Measurements from ENCODE around the gene MYL3. TPM values are rescaled to one million over a fixed set of nuclear protein-coding genes. Genes with fewer than 3 reads are reported as not detected.

MYL3 gene
- total and polyA plus RNA-seq, 2 of the 4 experiments (the other 2 are of a cell fraction): 0.09 TPM; not detected in 1

DNA sequence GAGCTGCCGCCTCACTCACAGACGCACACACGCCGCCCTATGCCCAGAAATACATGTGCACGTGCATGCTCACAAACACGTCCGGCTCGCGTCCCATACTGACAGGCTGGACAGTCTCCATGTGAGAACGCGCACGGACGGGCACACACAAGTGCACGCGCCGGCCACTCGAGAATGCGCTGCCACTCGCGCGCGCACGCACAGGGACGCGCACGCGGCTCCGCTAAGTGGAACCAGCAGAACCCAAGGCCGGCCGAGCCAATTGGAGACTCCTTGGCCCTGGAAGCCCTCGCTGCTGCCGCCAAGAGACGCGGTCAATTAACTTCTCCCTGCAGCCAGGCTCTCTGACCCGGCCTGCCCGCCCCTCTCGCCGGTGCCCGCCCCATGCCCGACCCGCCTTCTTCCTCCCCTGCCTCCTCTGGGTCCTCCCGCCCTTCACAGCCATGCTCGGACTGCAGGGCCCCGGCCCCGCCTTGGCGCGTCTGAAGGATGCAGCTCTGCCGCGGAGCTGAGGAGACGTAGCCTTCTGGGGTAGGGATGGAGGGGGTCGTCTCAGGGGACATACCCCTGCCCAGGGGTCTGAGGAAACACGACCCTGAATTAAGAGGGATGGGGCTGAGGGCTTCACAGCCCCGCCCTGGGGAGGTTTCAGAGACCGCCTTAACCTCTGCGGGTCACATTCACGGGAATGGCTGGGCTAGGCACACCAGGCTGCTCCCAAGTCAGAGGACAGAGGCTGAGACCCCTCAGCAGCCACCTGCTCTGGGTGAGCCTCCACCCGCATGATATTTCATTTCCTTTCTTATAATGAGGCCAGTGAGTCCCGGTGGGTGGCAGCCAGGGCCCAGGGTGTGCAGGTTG, 29.3 kb upstream of the MYL3 start:
- Histone ChIP-seq H3K9me1 (ENCODE audit: insufficient read depth, low read length) (0 out of 2 replicates have a peak, but pooled peaks cover 3% of the 10 kb centered on the region), H3K23ac (ENCODE audit: low read depth, low read length) (no peak overlapping the region), H4K5ac (ENCODE audit: low read depth, low read length) (no peak overlapping the region), H3K4me2 (ENCODE audit: low read depth, low read length) (peak overlapping the region; percentile 65), H4K8ac (ENCODE audit: low read depth in 2 of 2, low read length in 2 of 2) (no peak overlapping the region), H2BK15ac (ENCODE audit: low read depth, low read length) (no peak overlapping the region), H4K20me1 (ENCODE audit: insufficient read depth, low read length) (peaks cover 4% of the 10 kb centered on the region), H2BK5ac (ENCODE audit: low read depth, low read length, poor library complexity, severe bottlenecking) (no peak overlapping the region), H3K27ac (ENCODE audit: insufficient read depth, low read length) (no peak overlapping the region), H3K56ac (ENCODE audit: extremely low read depth, insufficient read depth, low read length) (no peak overlapping the region), H3K9ac (ENCODE audit: low read depth, low read length) (no peak overlapping the region), H3K4me3 (ENCODE audit: insufficient read depth, low read depth, low read length) (peak overlapping the region; percentile 36), H3K79me1 (ENCODE audit: low read depth in 1 of 2, low read length in 2 of 2) (no peaks in the 10 kb centered on the region), H2BK20ac (ENCODE audit: low read depth, low read length) (no peak overlapping the region), H3K18ac (ENCODE audit: low read depth, low read length) (no peak overlapping the region), H2BK120ac (ENCODE audit: low read depth, low read length) (no peak overlapping the region), H3K27me3 (ENCODE audit: control insufficient read depth, insufficient read depth, low read length) (peaks cover 52% of the 10 kb centered on the region), H3K14ac (replicated peaks; ENCODE audit: low read depth, low read length) (no peak overlapping the region), H3K4ac (ENCODE audit: low read depth, low read length) (no peak overlapping the region), H4K91ac (ENCODE audit: insufficient read depth, low read depth, low read length) (no peak overlapping the region), H3K4me1 (ENCODE audit: control insufficient read depth, insufficient read depth, low read length) (no peaks in the 10 kb centered on the region; the same call in 1 of the 2 replicates), H2AK9ac (replicated peaks; ENCODE audit: low read depth, low read length, poor library complexity) (peak overlapping the region; percentile 13), H2AK5ac (ENCODE audit: low read depth, low read length) (no peak overlapping the region), H3K9me3 (ENCODE audit: control insufficient read depth, insufficient read depth, low read length) (no peaks in the 10 kb centered on the region), H2AFZ (replicated peaks; ENCODE audit: low read length, poor library complexity) (peak overlapping the region; percentile 83), H3K36me3 (ENCODE audit: control insufficient read depth, insufficient read depth, low read length) (no peaks in the 10 kb centered on the region)
- CTCF ChIA-PET: interaction anchor here (1.1 kb wide), 1 partner anchor 45 kb away, joined by 5 read pairs; no protein-coding TSS in a partner anchor
- WGBS, 2 experiments (ENCODE audit: extremely low coverage in 2 of 2, insufficient read length in 1 of 2): 6% methylated on average over 28 of the region's 58 CpGs; no CpG with 5 or more reads in 1 of the 2 experiments
- DNase-seq (peak; percentile 33), ATAC-seq (ENCODE audit: low read depth) (peak; percentile 88)
- TF ChIP-seq MAZ (IDR thresholded peaks at IDR 0.05; ENCODE audit: borderline replicate concordance, low read depth, low read length) (no peak), BHLHE40 (IDR thresholded peaks at IDR 0.05; ENCODE audit: low read depth, low read length) (peak; percentile 88), MXI1 (IDR thresholded peaks at IDR 0.05; ENCODE audit: borderline replicate concordance, low read depth, low read length) (peak; percentile 70; the same call in 1 of the 2 replicates)
- intact Hi-C loops (cut with micrococcal nuclease): no loop called here
- no TSS peak for BruUV-seq (replicated peaks)
- dilution Hi-C loops (cut with HindIII; ENCODE audit: low sequenced_read_pairs, unreplicated experiment): no loop called here
- in situ Hi-C loops (cut with MboI; ENCODE audit: low sequenced_read_pairs): loop anchor here (25.0 kb wide), 1 partner anchor 405 kb away; the partner anchor contains the start of gene RTP3
- POLR2A ChIA-PET (ENCODE audit: unreplicated experiment): no interaction called here
